Left ventricle myocardium inferior (tissue), 1 donor: Measurements from ENCODE around the gene MYH9. TPM values are rescaled to one million over a fixed set of nuclear protein-coding genes. Genes with fewer than 3 reads are reported as not detected.
"Not testable (repeated sequence)": the region's sequence is repeated elsewhere in the genome, so short reads cannot be mapped to it uniquely, and the experiment has no call there.

ENCODE experiments used
- DNase-seq: peaks from one replicate; pipeline ENCODE4 v3.0.0-alpha.2; 2020
- H3K27ac ChIP-seq: fragments of 200-600 bp; replicated peaks from 2 replicates; pipeline ENCODE4 v1.8.0; 2021
- H3K27me3 ChIP-seq: fragments of 200-600 bp; 2 replicates; pipeline ENCODE4 v1.8.0; 2021; ENCODE audit warnings: low read depth
- H3K36me3 ChIP-seq: fragments of 200-600 bp; 2 replicates; pipeline ENCODE4 v1.8.0; 2021
- H3K4me1 ChIP-seq: fragments of 200-600 bp; 2 replicates; pipeline ENCODE4 v1.8.0; 2021
- H3K4me3 ChIP-seq: fragments of 200-600 bp; 2 replicates; pipeline ENCODE4 v1.8.0; 2021; ENCODE audit warnings: mild to moderate bottlenecking, moderate library complexity
- H3K9me3 ChIP-seq: fragments of 200-600 bp; replicated peaks from 2 replicates; pipeline ENCODE4 v1.8.0; 2021
- intact Hi-C: fragments of 100-400 bp; cut with micrococcal nuclease; formaldehyde crosslinking; loops from one replicate; pipeline ENCODE4 v1.11.0; 2022
- total RNA-seq: library from RNA; stranded (reverse); fragmentation: NEBNext Ultra II Directional; extraction: Animal tissue kit (Norgen Biotek cat#: 25700); gene quantifications from one replicate; pipeline ENCODE4 v1.2.1, GENCODE V29; 2021
- TF ChIP-seq, protein P1 (sequence below): fragments of 200-600 bp; IDR thresholded peaks from 2 replicates; pipeline ENCODE4 v1.8.0; 2021; ENCODE audit warnings: antibody characterized with exemption, mild to moderate bottlenecking, borderline replicate concordance
- donor health status: DM: no; HTN: yes; CAD: no; lungs with severe emphysema.

Gene MYH9
- total RNA-seq, 1 donor from 2014 or later = 150 TPM

GRCh38 chr22:36431977-36432376, 44.2 kb upstream of the MYH9 start:
- no peaks in the 10 kb centered on the region for H3K36me3 ChIP-seq
- no peak overlapping the region for H3K27ac ChIP-seq
- DNase-seq = no peak
- TF ChIP-seq, protein P1, sequence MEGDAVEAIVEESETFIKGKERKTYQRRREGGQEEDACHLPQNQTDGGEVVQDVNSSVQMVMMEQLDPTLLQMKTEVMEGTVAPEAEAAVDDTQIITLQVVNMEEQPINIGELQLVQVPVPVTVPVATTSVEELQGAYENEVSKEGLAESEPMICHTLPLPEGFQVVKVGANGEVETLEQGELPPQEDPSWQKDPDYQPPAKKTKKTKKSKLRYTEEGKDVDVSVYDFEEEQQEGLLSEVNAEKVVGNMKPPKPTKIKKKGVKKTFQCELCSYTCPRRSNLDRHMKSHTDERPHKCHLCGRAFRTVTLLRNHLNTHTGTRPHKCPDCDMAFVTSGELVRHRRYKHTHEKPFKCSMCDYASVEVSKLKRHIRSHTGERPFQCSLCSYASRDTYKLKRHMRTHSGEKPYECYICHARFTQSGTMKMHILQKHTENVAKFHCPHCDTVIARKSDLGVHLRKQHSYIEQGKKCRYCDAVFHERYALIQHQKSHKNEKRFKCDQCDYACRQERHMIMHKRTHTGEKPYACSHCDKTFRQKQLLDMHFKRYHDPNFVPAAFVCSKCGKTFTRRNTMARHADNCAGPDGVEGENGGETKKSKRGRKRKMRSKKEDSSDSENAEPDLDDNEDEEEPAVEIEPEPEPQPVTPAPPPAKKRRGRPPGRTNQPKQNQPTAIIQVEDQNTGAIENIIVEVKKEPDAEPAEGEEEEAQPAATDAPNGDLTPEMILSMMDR = no peak
- H3K4me3 ChIP-seq = no peak overlapping the region
- H3K4me1 ChIP-seq = peaks cover 8% of the 10 kb centered on the region
- no peaks in the 10 kb centered on the region for H3K27me3 ChIP-seq
- no peaks in the 10 kb centered on the region for H3K9me3 ChIP-seq
- intact Hi-C loops = no loop called here

- Histone ChIP-seq H3K36me3 (no peaks in the 10 kb centered on the region), H3K9me3 (no peaks in the 10 kb centered on the region), H3K4me1 (peaks cover 20% of the 10 kb centered on the region), H3K4me3 (no peak overlapping the region), H3K27me3 (no peaks in the 10 kb centered on the region), H3K27ac (no peak overlapping the region)
- intact Hi-C loops = no loop called here
- no peak for DNase-seq
- TF ChIP-seq, protein P1 = no peak
These were observed 43.1 kb upstream of the MYH9 start for GRCh38 chr22:36430863-36431262.

DNA sequence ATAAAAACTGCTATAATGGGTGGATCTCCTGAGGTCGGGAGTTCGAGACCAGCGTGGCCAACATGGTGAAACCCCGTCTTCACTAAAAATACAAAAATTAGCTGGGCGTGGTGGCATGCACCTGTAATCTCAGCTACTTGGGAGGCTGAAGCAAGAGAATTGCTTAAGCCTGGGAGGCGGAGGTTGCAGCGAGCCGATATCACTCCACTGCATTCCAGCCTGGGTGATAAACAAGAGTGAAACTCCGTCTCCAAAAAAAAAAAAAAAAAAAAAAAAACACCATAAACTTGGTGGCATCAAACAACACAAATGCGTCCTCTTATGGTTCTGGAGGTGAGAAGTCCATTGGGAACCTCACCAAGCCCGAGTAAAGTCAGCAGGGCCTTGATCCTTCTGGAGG, 40.2 kb upstream of the MYH9 start:
- H3K4me3 ChIP-seq, H3K27ac ChIP-seq, H3K9me3 ChIP-seq, H3K27me3 ChIP-seq, H3K36me3 ChIP-seq, DNase-seq, intact Hi-C loops: not testable (repeated sequence)
- H3K4me1 ChIP-seq = peaks cover 25% of the 10 kb centered on the region

- Histone ChIP-seq H3K27me3 (no peaks in the 10 kb centered on the region), H3K9me3 (no peaks in the 10 kb centered on the region), H3K4me3 (no peak overlapping the region), H3K4me1 (peaks cover 25% of the 10 kb centered on the region), H3K27ac (peak overlapping the region; percentile 75), H3K36me3 (no peaks in the 10 kb centered on the region)
- DNase-seq = peak; percentile 73
- intact Hi-C loops = no loop called here
- TF ChIP-seq, protein P1 = peak; percentile 19
These were observed 38.3 kb upstream of the MYH9 start for GRCh38 chr22:36425977-36426523.

DNA sequence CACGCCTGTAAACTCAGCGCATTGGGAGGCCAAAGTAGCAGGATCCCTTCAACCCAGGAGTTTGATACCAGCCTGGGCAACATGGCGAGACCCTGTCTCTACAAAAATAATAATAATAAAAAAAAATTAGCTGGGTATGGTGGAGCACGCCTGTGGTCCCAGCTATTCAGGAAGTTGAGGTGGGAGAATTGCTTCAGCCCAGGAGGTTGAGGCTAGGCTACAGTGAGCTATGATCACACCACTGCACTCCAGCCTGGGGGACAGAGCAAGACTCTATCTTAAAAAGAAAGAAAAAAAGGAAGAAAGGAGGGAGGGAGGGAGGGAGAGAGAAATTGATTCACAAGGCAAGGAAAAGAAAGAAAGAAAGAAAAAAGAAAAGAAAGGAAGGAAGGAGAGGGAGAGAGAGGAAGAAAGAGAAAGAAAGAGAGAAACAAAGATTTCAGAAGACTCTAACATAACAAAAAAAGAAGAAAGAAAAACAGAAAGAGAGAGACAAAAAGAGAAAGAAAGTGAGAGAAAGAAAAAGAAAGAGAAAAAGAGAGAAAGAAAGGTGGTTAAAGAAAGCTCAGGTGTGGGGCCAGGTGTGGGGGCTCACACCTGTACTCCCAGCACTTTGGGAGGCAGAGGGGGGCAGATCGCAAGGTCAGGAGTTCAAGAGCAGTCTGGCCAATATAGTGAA, 37.3 kb upstream of the MYH9 start:
- Histone ChIP-seq H3K4me1 (peaks cover 35% of the 10 kb centered on the region), H3K4me3 (no peak overlapping the region), H3K9me3 (no peaks in the 10 kb centered on the region), H3K36me3 (no peaks in the 10 kb centered on the region), H3K27ac (peak overlapping the region; percentile 75), H3K27me3 (no peaks in the 10 kb centered on the region)
- intact Hi-C loops = no loop called here
- TF ChIP-seq, protein P1 = no peak
- no peak for DNase-seq

GRCh38 chr22:36424466-36424865, 36.7 kb upstream of the MYH9 start:
- H3K27me3 ChIP-seq, H3K27ac ChIP-seq, DNase-seq, H3K4me3 ChIP-seq, H3K36me3 ChIP-seq, intact Hi-C loops, H3K9me3 ChIP-seq: not testable (repeated sequence)
- peaks cover 40% of the 10 kb centered on the region for H3K4me1 ChIP-seq
